ENCODE measurements around the gene PGM3. TPM values are rescaled to one million over a fixed set of nuclear protein-coding genes. Genes with fewer than 3 reads are reported as not detected.

PGM3 gene
- total RNA-seq, 1 experiment from 2014 or later: 33.8 TPM

DNA sequence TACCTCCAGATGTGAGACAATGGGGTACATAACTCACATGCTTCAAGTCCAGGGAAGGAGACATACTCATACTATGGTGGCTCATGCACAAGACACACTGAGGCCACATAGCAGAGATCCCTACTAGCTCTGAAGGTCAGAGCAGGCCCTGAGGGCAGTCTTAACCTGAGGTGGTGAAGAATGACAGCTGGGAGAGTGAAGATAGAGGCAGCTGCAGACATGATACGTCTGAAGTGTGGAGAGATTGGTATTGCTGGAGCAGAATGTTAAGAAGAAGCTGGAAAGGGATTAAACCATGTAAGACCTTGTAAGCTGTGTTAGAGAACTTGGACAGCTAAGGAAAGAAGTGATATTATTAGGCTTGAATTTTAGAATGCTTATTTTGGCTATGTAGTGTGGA lies 32.9 kb downstream of the PGM3 start:
- no peaks in the 10 kb centered on the region for H3K9me3 ChIP-seq (ENCODE audit: insufficient read depth, low read depth)
- CTCF ChIA-PET: no interaction called here
- POLR2A ChIA-PET (ENCODE audit: unreplicated experiment): no interaction called here
- no peak for DNase-seq
- no peaks in the 10 kb centered on the region for H3K79me2 ChIP-seq (ENCODE audit: low read depth)
- no peak overlapping the region for H2AFZ ChIP-seq
- no peaks in the 10 kb centered on the region for H4K20me1 ChIP-seq (ENCODE audit: insufficient read depth)
- no peak overlapping the region for H3K4me2 ChIP-seq
- no peak overlapping the region for H3K27ac ChIP-seq
- no peaks in the 10 kb centered on the region for H3K27me3 ChIP-seq (ENCODE audit: insufficient read depth, low read depth)
- H3K4me3 ChIP-seq: no peak overlapping the region
- TF ChIP-seq, protein P1, sequence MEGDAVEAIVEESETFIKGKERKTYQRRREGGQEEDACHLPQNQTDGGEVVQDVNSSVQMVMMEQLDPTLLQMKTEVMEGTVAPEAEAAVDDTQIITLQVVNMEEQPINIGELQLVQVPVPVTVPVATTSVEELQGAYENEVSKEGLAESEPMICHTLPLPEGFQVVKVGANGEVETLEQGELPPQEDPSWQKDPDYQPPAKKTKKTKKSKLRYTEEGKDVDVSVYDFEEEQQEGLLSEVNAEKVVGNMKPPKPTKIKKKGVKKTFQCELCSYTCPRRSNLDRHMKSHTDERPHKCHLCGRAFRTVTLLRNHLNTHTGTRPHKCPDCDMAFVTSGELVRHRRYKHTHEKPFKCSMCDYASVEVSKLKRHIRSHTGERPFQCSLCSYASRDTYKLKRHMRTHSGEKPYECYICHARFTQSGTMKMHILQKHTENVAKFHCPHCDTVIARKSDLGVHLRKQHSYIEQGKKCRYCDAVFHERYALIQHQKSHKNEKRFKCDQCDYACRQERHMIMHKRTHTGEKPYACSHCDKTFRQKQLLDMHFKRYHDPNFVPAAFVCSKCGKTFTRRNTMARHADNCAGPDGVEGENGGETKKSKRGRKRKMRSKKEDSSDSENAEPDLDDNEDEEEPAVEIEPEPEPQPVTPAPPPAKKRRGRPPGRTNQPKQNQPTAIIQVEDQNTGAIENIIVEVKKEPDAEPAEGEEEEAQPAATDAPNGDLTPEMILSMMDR (conservative IDR thresholded peaks at IDR 0.05): no peak
- TF ChIP-seq EZH2 (IDR thresholded peaks at IDR 0.05; ENCODE audit: low read depth): no peak
- H3K4me1 ChIP-seq (replicated peaks; ENCODE audit: insufficient read depth): no peaks in the 10 kb centered on the region
- H3K36me3 ChIP-seq (ENCODE audit: low read depth): no peaks in the 10 kb centered on the region
- no peaks in the 10 kb centered on the region for H3F3A ChIP-seq (ENCODE audit: insufficient read depth, low read depth)
- H3K9me2 ChIP-seq (ENCODE audit: insufficient read depth): no peaks in the 10 kb centered on the region
- intact Hi-C loops (cut with micrococcal nuclease; ENCODE audit: unreplicated experiment): no loop called here
- no TSS peak for BruUV-seq (replicated peaks)

DNA sequence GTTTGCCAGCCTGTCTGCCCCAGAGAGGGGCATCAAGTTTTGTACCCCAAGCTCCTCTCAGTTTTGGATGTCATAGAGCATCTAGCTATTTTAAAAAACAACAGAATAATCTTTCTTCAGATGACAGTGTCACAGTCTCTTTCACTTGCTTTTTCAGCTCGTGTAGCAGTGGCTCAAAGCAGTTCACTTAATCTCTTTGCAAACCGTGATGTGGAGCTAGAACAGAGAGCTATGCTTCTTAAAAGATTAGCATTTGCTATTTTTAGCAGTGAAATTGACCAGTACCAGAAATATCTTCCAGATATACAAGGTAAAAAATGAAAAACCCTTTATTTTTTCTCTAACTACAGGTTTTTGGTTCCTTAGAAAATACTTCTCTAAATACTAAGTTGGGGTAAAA lies 37.3 kb downstream of the PGM3 start:
- Histone ChIP-seq H3K4me3 (no peak overlapping the region), H2AFZ (no peak overlapping the region), H3K4me1 (replicated peaks; ENCODE audit: insufficient read depth) (no peaks in the 10 kb centered on the region), H3K36me3 (ENCODE audit: low read depth) (no peaks in the 10 kb centered on the region), H3K27me3 (ENCODE audit: insufficient read depth, low read depth) (no peaks in the 10 kb centered on the region), H4K20me1 (ENCODE audit: insufficient read depth) (no peaks in the 10 kb centered on the region), H3K9me2 (ENCODE audit: insufficient read depth) (no peaks in the 10 kb centered on the region), H3K27ac (no peak overlapping the region), H3K79me2 (ENCODE audit: low read depth) (no peaks in the 10 kb centered on the region), H3K4me2 (no peak overlapping the region), H3F3A (ENCODE audit: insufficient read depth, low read depth) (no peaks in the 10 kb centered on the region), H3K9me3 (ENCODE audit: insufficient read depth, low read depth) (no peaks in the 10 kb centered on the region)
- intact Hi-C loops (cut with micrococcal nuclease; ENCODE audit: unreplicated experiment): no loop called here
- no TSS peak for BruUV-seq (replicated peaks)
- no peak for DNase-seq
- ChIA-PET POLR2A (ENCODE audit: unreplicated experiment) (no interaction called here), CTCF (no interaction called here)
- TF ChIP-seq, protein P1 (conservative IDR thresholded peaks at IDR 0.05): no peak
- TF ChIP-seq EZH2 (IDR thresholded peaks at IDR 0.05; ENCODE audit: low read depth): no peak

DNA sequence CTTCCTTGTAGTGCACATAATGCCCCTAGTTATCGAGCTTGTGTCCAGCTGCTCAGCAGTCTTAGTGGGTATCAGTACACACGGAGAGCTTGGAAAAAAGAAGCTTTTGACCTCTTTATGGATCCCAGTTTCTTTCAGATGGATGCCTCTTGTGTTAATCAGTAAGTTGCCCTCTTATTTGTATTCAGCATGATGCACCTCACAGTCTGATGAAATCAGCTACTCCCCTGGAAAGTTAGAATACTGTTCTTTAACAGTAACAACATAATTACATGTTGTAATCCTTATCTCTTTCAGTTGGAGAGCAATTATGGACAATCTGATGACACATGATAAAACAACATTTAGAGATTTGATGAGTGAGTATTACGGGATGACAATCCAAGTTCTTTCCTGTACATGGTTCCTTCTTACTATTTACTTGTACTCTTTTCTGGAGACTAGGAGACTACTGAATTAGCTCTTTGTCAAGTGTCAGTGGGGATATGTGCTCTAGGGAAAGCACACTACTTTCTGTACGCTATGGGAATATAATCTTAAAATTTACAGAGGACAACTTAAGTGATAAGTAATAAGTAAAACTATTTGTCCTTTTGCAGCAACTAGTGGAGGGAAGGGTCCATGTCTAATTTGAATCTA lies 39.1 kb downstream of the PGM3 start:
- no peaks in the 10 kb centered on the region for H3K9me2 ChIP-seq (ENCODE audit: insufficient read depth)
- no peaks in the 10 kb centered on the region for H3K79me2 ChIP-seq (ENCODE audit: low read depth)
- no peaks in the 10 kb centered on the region for H3K27me3 ChIP-seq (ENCODE audit: insufficient read depth, low read depth)
- no peaks in the 10 kb centered on the region for H3K36me3 ChIP-seq (ENCODE audit: low read depth)
- no peak overlapping the region for H3K27ac ChIP-seq
- ChIA-PET CTCF (no interaction called here), POLR2A (ENCODE audit: unreplicated experiment) (no interaction called here)
- intact Hi-C loops (cut with micrococcal nuclease; ENCODE audit: unreplicated experiment): no loop called here
- no peaks in the 10 kb centered on the region for H3K4me1 ChIP-seq (replicated peaks; ENCODE audit: insufficient read depth)
- H3K4me2 ChIP-seq: no peak overlapping the region
- no peak for DNase-seq
- no peak overlapping the region for H2AFZ ChIP-seq
- no peak overlapping the region for H3K4me3 ChIP-seq
- no peaks in the 10 kb centered on the region for H3K9me3 ChIP-seq (ENCODE audit: insufficient read depth, low read depth)
- no peaks in the 10 kb centered on the region for H4K20me1 ChIP-seq (ENCODE audit: insufficient read depth)
- TF ChIP-seq, protein P1 (conservative IDR thresholded peaks at IDR 0.05): no peak
- BruUV-seq (replicated peaks): no TSS peak
- no peaks in the 10 kb centered on the region for H3F3A ChIP-seq (ENCODE audit: insufficient read depth, low read depth)

Data from PC-9 (cell line).